Measurements from ENCODE around the gene STRIP2.
"Not testable (repeated sequence)": the region's sequence is repeated elsewhere in the genome, so short reads cannot be mapped to it uniquely, and the experiment has no call there.

STRIP2 gene

GRCh38 chr7:129423700-129424410 is 10.4 kb upstream of the STRIP2 start:
- no peak for DNase-seq (ENCODE audit: low spot score)

- DNase-seq (ENCODE audit: low spot score): no peak
Measured at GRCh38 chr7:129426482-129426881, 7.8 kb upstream of the STRIP2 start.

DNA sequence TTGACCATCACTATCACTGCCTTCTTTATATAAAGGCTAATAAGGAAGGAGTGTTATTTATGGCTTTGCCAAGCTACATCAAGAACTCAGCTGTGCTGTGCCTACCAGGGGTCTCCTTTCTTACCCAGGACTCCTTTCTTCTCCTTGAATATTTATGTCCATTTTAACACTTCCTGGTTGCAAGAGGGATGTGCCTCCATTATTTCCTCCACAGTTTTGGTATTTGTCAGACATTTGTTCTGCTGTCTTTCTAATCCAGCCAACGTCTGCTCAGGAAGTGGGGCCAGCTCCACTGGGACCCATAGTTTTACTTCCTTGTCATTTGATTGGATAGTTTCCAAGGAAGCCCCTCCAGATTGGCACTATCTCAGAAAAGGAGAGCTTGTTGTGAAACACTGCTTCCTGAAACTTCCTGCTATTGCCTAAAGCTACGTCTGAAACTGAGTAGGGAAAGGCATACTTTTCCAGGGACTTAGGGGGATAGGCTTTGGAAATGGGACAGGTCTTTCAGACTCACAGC is 6.6 kb upstream of the STRIP2 start:
- DNase-seq (ENCODE audit: low spot score): no peak

GRCh38 chr7:129431911-129432643 is 2.2 kb upstream of the STRIP2 start:
- DNase-seq (ENCODE audit: low spot score): no peak

DNA sequence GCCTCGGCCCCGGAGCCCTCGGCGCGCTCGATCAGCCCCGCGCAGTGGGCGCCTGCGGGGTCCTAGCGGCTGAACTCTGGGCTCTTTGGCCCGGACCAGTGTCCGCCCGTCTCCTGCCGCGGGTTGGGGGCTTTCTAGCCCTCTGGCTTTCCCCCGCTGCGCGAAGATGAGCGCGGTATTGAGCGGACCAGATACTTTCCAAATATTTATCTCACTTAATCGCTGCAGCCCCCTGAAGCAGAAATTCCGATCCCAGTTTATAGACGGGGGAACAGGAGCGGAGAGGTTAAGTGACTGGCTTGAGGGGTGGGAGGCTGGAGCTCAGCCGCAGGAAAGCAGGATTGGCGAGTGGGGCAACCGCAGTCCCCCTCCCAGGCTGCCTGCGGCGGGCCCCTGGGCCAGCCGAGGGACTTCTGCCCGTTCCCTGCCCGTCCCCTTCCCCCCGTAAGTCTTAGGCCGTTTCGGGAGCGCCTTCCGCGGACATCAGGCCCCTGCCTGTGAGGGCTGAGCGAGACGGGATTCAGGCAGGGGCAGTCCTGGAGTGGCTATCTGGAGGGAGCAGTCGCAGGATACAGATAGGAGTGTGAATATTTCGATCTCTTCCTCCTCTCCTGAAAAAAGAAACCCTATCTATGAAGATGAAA is 565 bp downstream of the STRIP2 start:
- no peak for DNase-seq (ENCODE audit: low spot score)

GRCh38 chr7:129435414-129435829 is 1.2 kb downstream of the STRIP2 start:
- DNase-seq (ENCODE audit: low spot score): no peak

DNA sequence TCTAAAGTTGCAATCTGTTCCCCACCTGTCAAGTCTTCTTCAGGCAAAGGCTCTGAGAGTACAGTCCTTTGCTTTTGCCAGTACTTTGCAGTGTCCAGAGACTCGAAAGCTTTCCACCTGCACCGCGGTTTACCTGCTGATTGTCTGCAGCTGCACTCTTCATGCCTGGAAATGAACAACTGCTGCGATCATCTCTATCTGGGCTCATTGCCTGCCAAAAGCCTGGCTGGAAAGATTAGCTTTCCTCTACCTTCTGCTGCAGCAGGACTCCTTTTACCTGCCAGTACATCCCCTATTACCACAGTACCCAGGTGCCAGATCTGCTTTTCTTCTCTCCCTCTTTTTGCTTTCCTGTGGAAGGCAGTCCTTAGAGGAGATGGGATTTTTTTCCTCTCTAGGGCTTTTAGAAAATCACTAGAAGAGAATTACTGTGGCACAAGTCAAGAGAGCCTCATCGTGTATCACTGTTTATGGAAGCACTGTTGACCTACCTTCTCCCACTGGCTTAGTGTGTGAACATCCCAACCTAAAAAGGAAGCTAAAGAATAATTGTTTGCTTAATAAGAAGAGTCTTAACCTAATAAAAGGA is 2.2 kb downstream of the STRIP2 start:
- no peak for DNase-seq (ENCODE audit: low spot score)

- DNase-seq (ENCODE audit: low spot score): no peak
Measured at GRCh38 chr7:129437190-129437589, 3.0 kb downstream of the STRIP2 start.

DNA sequence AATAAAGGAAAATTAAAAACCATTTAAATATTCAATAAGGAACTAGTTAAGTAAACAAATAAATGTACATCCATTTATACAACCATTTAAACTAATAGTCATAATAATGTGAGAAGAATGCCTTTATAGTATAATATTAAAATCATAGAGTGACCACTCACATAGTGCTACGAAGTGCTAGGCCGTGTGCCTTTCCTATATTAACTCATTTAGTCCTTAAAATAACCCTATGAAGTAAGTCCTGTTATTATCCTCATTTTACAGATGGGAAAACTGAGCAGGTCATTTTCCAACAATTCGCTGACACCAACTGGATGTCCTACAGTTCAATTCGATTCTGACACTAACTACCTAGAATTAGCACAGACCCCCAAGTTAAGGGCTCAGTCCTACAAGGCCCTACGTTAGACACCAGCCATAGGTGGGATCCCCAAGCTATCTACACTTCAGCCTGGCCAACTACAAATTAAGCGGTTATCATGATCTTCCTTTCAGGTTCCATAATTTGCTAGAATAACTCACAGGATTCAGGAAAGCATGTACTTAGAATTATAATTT is 4.1 kb downstream of the STRIP2 start:
- DNase-seq (ENCODE audit: low spot score): no peak

DNA sequence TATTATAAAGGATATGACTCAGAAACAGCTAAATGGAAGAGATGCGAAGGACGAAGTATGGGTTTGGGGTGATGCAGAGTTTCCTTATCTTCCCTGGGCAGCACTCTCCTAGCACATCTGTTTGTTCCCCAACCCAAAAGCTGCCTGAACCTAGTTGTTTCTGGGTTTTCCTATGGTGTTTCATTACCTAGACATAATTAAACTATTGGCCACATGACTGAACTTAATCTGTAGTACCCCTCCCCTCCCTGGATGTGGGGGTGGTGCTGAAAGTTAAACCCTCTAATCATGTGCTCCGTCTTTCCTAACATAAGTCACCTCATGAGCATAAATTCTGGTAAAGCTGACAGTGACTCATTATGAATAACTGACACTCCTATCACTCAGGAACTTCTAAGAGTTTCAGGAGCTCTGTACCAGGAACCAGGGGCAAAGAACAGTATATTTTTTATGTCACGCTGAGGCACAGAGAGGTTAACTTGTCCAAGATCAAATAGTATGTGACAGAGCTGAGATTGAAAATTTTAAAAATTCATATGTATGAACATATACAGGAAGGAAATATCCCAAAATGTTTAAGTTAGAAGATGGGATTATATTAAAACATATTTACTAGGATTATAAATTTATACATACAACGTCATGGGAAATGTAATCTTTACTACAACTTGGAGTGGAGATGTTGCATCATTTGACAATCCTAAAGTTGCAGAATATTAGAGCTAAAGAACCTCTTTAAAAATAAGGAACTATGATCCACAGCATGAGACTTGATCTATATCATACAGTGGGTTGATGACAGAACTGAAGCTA is 4.8 kb downstream of the STRIP2 start:
- DNase-seq (ENCODE audit: low spot score): no peak

DNA sequence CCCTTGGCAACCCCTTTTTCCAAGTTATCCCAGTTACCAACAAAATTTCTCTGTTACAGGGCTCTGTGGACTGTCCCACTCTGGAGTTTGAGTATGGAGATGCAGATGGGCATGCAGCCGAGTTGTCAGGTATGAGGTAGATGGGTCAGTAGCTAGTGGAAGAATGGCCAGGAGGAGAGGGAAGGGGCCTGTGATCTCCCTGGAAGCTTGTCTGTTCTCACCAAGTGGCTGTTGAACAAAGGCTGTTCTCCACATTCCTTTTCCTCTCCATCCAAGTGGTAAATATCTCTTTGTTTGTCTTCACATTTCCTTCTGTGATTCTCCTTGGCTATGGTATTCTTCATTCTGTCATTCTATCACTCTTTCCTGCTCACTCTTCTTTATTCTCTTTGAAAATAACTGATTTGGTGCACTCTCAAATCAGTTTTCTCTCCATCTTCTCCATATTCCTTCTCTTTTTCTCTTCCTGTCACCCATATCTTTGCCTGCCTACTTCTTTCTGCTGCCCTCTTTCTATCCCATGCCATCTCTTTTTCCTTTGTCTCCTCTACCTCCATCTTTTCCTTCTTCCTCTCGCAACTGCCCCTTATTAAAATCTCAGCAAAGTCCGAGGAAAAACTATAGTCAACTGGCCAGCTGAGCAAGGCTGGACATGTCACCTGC is 5.9 kb downstream of the STRIP2 start:
- no peak for DNase-seq (ENCODE audit: low spot score)

DNA sequence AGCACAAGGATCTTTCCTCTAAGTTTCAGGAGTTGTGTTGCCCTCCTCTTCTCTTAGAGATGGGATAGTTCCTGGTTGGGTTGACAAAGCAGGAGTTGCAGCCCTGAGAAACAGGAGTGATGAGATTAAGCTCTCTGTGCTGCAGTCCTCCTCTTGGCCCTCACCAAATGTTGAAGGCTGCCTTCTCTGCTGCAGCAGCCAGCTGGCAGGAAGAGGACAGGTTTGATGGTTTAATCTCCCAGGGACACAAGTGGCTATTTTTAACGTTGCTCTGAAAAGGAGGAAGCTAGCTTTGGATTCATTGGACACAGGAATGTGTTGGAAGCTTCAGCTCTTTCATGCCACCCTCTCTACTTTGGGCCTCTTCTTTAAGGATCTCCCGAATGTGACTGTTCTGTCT is 9.4 kb downstream of the STRIP2 start:
- no peak for DNase-seq (ENCODE audit: low spot score)

- DNase-seq (ENCODE audit: low spot score): not testable (repeated sequence)
Measured at GRCh38 chr7:129444776-129445175, 10.5 kb downstream of the STRIP2 start.

- DNase-seq (ENCODE audit: low spot score): not testable (repeated sequence)
Measured at GRCh38 chr7:129446925-129447324, 12.7 kb downstream of the STRIP2 start.

GRCh38 chr7:129447445-129447844 is 13.2 kb downstream of the STRIP2 start:
- not testable (repeated sequence) for DNase-seq (ENCODE audit: low spot score)

DNA sequence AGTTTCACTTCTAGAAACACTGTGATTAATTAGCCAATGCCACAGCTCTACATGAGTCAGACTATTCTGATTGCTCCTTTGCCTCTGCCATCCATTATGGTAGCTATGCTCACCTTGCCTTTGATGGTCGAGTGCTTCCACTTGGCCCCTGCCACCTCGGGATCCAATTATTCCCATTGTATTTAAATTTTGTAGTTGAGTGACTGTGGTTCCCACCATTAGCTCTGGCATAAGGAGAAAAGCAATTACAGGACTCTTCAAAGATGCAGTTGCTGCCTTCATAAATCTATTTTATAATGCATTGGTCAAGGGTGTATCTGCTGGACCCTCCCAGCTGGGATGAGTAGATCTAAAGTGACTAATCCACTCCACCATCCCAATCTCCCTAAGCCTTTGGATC is 14.4 kb downstream of the STRIP2 start:
- not testable (repeated sequence) for DNase-seq (ENCODE audit: low spot score)

DNA sequence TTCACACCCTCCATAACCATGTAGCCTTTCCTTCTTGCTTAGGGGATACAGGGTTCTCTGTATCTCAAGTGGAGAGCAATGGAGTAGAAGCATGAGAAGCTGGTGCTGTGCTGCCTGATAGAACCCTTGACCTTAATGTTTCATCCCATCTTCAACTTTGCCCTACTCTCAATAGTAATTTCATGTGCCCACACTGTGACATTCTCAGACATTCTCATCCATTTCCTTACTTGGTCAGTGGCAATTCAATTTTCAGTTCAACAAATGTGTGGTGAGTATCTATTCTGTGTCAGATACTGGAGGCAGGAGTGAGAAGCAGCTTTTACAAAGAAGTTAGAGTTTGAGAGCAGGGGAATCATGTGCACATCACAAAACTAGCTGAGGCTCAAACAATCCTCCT is 16.1 kb downstream of the STRIP2 start:
- no peak for DNase-seq (ENCODE audit: low spot score)

- no peak for DNase-seq (ENCODE audit: low spot score)
Measured at GRCh38 chr7:129452589-129453231, 18.5 kb downstream of the STRIP2 start.

GRCh38 chr7:129453510-129454248 is 19.4 kb downstream of the STRIP2 start:
- no peak for DNase-seq (ENCODE audit: low spot score)

GRCh38 chr7:129454249-129454551 is 20.0 kb downstream of the STRIP2 start:
- DNase-seq (ENCODE audit: low spot score): no peak
